Sigmoid colon (tissue), 4 donors: ENCODE measurements around the gene BCL2L13.

Experiments used
- EP300 ChIP-seq, 4 donors: sonication (generic); formaldehyde crosslinking; IDR thresholded peaks; one replicate each; pipeline ENCODE4 v1.6.1; 2017; ENCODE audit warnings: antibody characterized with exemption in 4 of 4
- POLR2A ChIP-seq, 2 donors: fragments of 450-650 bp; IDR thresholded peaks; one replicate each; pipeline ENCODE4 v1.6.1; 2016; ENCODE audit warnings: antibody characterized with exemption in 2 of 2, mild to moderate bottlenecking in 2 of 2, moderate library complexity in 2 of 2
- TF ChIP-seq, protein P1 (sequence below), 4 experiments: fragments of 450-650 bp in 3 of 4; fragments of 200-600 bp in 1 of 4; IDR thresholded peaks; one replicate each; pipeline ENCODE4 v1.5.1; 2016 to 2019; ENCODE audit warnings: antibody characterized with exemption in 4 of 4, mild to moderate bottlenecking in 3 of 4, moderate library complexity in 2 of 4

DNA sequence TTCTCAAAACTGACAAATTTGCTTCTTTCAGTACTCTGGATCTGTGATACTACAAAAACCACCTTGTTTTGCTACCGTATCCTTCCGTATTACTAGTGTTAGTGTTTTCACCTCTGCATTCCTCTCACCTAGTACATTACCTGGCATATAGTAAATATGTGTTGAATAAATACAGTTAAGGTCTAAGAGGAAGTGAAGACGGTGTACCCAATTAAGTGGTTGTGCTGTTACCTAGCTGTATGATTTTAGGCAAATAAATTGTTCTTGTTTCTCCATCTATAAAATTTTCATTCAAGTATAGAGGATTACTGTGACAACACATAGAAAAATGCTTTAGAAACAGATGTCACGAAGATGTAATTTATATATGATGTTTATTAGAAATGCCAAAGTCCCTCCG, 8.9 kb downstream of the BCL2L13 start:
- TF ChIP-seq, protein P1, sequence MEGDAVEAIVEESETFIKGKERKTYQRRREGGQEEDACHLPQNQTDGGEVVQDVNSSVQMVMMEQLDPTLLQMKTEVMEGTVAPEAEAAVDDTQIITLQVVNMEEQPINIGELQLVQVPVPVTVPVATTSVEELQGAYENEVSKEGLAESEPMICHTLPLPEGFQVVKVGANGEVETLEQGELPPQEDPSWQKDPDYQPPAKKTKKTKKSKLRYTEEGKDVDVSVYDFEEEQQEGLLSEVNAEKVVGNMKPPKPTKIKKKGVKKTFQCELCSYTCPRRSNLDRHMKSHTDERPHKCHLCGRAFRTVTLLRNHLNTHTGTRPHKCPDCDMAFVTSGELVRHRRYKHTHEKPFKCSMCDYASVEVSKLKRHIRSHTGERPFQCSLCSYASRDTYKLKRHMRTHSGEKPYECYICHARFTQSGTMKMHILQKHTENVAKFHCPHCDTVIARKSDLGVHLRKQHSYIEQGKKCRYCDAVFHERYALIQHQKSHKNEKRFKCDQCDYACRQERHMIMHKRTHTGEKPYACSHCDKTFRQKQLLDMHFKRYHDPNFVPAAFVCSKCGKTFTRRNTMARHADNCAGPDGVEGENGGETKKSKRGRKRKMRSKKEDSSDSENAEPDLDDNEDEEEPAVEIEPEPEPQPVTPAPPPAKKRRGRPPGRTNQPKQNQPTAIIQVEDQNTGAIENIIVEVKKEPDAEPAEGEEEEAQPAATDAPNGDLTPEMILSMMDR (IDR thresholded peaks at IDR 0.05), result no peak
- no peak for TF ChIP-seq POLR2A (IDR thresholded peaks at IDR 0.05)
- TF ChIP-seq EP300 (IDR thresholded peaks at IDR 0.05), result no peak
